Astrocyte (in vitro differentiated cells and primary cell): ENCODE results near the gene GNAS-AS1.

Experiments
- EZH2 ChIP-seq: IDR thresholded peaks from 2 replicates; pipeline ENCODE4 v1.6.1; 2012; ENCODE audit warnings: mild to moderate bottlenecking, low read length, inconsistent platforms; ENCODE audit not compliant: insufficient read depth
- TF ChIP-seq, protein P1 (sequence below): IDR thresholded peaks from 2 replicates; pipeline ENCODE4 v1.5.1; 2011; ENCODE audit warnings: low read depth, mild to moderate bottlenecking, inconsistent platforms, low read length, moderate library complexity; ENCODE audit not compliant: insufficient read depth

DNA sequence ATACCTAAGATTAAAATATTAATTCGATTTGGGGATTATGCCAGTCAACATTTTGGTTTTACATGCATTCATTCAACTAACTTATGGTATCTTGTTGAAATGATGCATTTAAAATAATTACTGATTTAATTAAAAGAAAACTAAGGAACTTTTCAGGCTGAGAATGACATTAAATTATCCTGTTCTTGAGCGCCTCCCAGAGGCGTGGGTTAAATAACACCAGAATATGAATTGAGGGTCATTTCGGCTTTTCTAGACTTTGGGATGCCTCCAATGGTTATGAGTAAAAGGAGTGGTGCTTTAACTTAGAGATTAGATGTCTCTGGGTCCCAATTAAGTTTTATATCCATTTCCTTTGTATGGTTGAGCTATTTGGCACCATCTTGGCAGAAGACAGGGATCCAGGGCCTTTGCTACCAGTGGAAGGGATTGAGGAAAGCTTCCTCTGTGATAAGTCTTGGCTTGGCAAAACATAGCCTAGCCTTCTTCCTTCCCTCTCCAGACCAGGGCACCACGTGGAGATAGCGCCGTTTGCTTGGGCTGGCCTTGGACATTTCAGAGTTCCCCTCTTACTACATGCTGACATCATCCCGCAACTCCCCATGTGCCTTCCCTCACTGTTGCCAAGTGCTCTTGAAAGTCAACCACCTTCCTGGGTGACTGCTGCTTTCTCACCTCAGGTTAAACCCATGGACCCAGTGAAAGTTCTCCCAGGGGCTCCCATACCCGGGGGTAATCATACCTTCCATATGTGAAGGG lies 30.5 kb upstream of the GNAS-AS1 start:
- TF ChIP-seq, protein P1, sequence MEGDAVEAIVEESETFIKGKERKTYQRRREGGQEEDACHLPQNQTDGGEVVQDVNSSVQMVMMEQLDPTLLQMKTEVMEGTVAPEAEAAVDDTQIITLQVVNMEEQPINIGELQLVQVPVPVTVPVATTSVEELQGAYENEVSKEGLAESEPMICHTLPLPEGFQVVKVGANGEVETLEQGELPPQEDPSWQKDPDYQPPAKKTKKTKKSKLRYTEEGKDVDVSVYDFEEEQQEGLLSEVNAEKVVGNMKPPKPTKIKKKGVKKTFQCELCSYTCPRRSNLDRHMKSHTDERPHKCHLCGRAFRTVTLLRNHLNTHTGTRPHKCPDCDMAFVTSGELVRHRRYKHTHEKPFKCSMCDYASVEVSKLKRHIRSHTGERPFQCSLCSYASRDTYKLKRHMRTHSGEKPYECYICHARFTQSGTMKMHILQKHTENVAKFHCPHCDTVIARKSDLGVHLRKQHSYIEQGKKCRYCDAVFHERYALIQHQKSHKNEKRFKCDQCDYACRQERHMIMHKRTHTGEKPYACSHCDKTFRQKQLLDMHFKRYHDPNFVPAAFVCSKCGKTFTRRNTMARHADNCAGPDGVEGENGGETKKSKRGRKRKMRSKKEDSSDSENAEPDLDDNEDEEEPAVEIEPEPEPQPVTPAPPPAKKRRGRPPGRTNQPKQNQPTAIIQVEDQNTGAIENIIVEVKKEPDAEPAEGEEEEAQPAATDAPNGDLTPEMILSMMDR, result no peak
- no peak for TF ChIP-seq EZH2
